Hematopoietic multipotent progenitor cell (in vitro differentiated cells): Measurements from ENCODE around the gene MAGEA6. TPM values are rescaled to one million over a fixed set of nuclear protein-coding genes. Genes with fewer than 3 reads are reported as not detected.
"Not testable (repeated sequence)": the region's sequence is repeated elsewhere in the genome, so short reads cannot be mapped to it uniquely, and the experiment has no call there.

Experiments used
- DNase-seq, 3 donors: peaks; one replicate each; pipeline ENCODE4 v3.0.0-alpha.2; 2011 to 2015; ENCODE audit warnings: low read depth in 2 of 3, low spot score in 2 of 3
- total RNA-seq: library from RNA; depleted of rRNA; stranded (reverse); fragments of >200 nt; gene quantifications from one replicate; pipeline ENCODE4 v1.2.3, GENCODE V29; 2012

MAGEA6 gene
- total RNA-seq: not detected

GRCh38 chrX:152769549-152770289 lies at the start of gene MAGEA6:
Gene MAGEA6 (minus strand): TSS chrX:152769689. CDS start chrX:152767650, 2,039 bp downstream.
- not testable (repeated sequence) for DNase-seq

GRCh38 chrX:152819266-152819665 lies 49.8 kb upstream of the MAGEA6 start:
- DNase-seq: no peak

GRCh38 chrX:152818356-152818755 lies 48.9 kb upstream of the MAGEA6 start:
- DNase-seq: no peak

- peak in 1 of 3 donors; percentile 44 for DNase-seq
These were observed 47.7 kb upstream of the MAGEA6 start for GRCh38 chrX:152817078-152817764.

GRCh38 chrX:152814048-152814447 lies 44.6 kb upstream of the MAGEA6 start:
- no peak for DNase-seq

GRCh38 chrX:152813206-152813605 lies 43.7 kb upstream of the MAGEA6 start:
- DNase-seq: peak in 1 of 3 donors; percentile 7

- DNase-seq: no peak
These were observed 40.9 kb upstream of the MAGEA6 start for GRCh38 chrX:152810403-152810802.

- DNase-seq: no peak
These were observed 36.5 kb upstream of the MAGEA6 start for GRCh38 chrX:152806035-152806434.

- no peak for DNase-seq
These were observed 29.5 kb upstream of the MAGEA6 start for GRCh38 chrX:152798945-152799344.

GRCh38 chrX:152787062-152787461 lies 17.6 kb upstream of the MAGEA6 start:
- not testable (repeated sequence) for DNase-seq

- DNase-seq: not testable (repeated sequence)
These were observed 2.9 kb downstream of the MAGEA6 start for GRCh38 chrX:152766562-152766961.

- DNase-seq: not testable (repeated sequence)
These were observed 7.9 kb downstream of the MAGEA6 start for GRCh38 chrX:152761582-152761981.

GRCh38 chrX:152759544-152759943 lies 9.9 kb downstream of the MAGEA6 start:
- not testable (repeated sequence) for DNase-seq

GRCh38 chrX:152758918-152759317 lies 10.6 kb downstream of the MAGEA6 start, which contains the start of gene CSAG3:
Gene CSAG3 (plus strand): TSS chrX:152759218.
- not testable (repeated sequence) for DNase-seq

- DNase-seq: not testable (repeated sequence)
These were observed 14.6 kb downstream of the MAGEA6 start for GRCh38 chrX:152754871-152755270.

- not testable (repeated sequence) for DNase-seq
These were observed 15.5 kb downstream of the MAGEA6 start, which contains the start of gene MAGEA2 for GRCh38 chrX:152753686-152754650. Gene MAGEA2 (minus strand): TSS chrX:152753842. CDS start chrX:152751363, 2,479 bp downstream.

- DNase-seq: no peak
These were observed 30.9 kb downstream of the MAGEA6 start for GRCh38 chrX:152738560-152738959.

GRCh38 chrX:152736528-152736927 lies 33.0 kb downstream of the MAGEA6 start:
- not testable (repeated sequence) for DNase-seq

- DNase-seq: no peak
These were observed 33.5 kb downstream of the MAGEA6 start for GRCh38 chrX:152735860-152736511.

GRCh38 chrX:152735101-152735500 lies 34.4 kb downstream of the MAGEA6 start:
- no peak for DNase-seq
